Lower leg skin (tissue), 3 donors: ENCODE measurements around the gene TTF2.

ENCODE experiments used
- CTCF ChIP-seq, 3 donors: fragments of 450-650 bp; IDR thresholded peaks; one replicate each; pipeline ENCODE4 v1.5.1; 2016; ENCODE audit warnings: antibody characterized with exemption in 3 of 3, mild to moderate bottlenecking in 3 of 3, moderate library complexity in 2 of 3
- POLR2A ChIP-seq, 2 donors: fragments of 450-650 bp; IDR thresholded peaks; one replicate each; pipeline ENCODE4 v1.6.1; 2016 to 2017; ENCODE audit warnings: antibody characterized with exemption in 2 of 2, mild to moderate bottlenecking in 1 of 2, moderate library complexity in 1 of 2

- no peak for TF ChIP-seq CTCF (IDR thresholded peaks at IDR 0.05)
- no peak for TF ChIP-seq POLR2A (IDR thresholded peaks at IDR 0.05)
Measured at GRCh38 chr1:117036018-117036461, 24.1 kb upstream of the TTF2 start.
